Mesendoderm (in vitro differentiated cells): ENCODE results near the gene EGFR.

Experiments used
- DNase-seq: peaks from one replicate; pipeline ENCODE4 v3.0.0; 2013
- H2AK5ac ChIP-seq: 2 replicates; pipeline ENCODE4 v1.6.1; 2013; ENCODE audit warnings: low read length, inconsistent platforms
- H2BK120ac ChIP-seq: 2 replicates; pipeline ENCODE4 v1.6.1; 2013; ENCODE audit warnings: low read depth, mild to moderate bottlenecking, low read length, moderate library complexity, mixed read lengths
- H2BK15ac ChIP-seq: replicated peaks from 2 replicates; pipeline ENCODE4 v1.6.1; 2013; ENCODE audit warnings: low read depth, mild to moderate bottlenecking, moderate library complexity
- H2BK5ac ChIP-seq: 2 replicates; pipeline ENCODE4 v1.6.1; 2013; ENCODE audit warnings: low read length, inconsistent platforms
- H3K18ac ChIP-seq: 2 replicates; pipeline ENCODE4 v1.6.1; 2013; ENCODE audit warnings: mild to moderate bottlenecking, low read length, mixed read lengths
- H3K23ac ChIP-seq: one replicate; pipeline ENCODE4 v1.6.1; 2013; ENCODE audit warnings: low read length
- H3K27ac ChIP-seq: 2 replicates; pipeline ENCODE4 v1.5.1; 2013; ENCODE audit warnings: low read depth, mild to moderate bottlenecking, inconsistent platforms, low read length, moderate library complexity
- H3K27me3 ChIP-seq: 2 replicates; pipeline ENCODE4 v1.6.1; 2013; ENCODE audit warnings: low read length, control low read depth, mild to moderate bottlenecking, inconsistent platforms; ENCODE audit not compliant: insufficient read depth, poor library complexity
- H3K36me3 ChIP-seq: 2 replicates; pipeline ENCODE4 v1.6.1; 2013; ENCODE audit warnings: low read length, inconsistent platforms; ENCODE audit not compliant: control insufficient read depth, insufficient read depth
- H3K4ac ChIP-seq: one replicate; pipeline ENCODE4 v1.6.1; 2013; ENCODE audit warnings: low read depth, mild to moderate bottlenecking, low read length, moderate library complexity
- H3K4me1 ChIP-seq: 2 replicates; pipeline ENCODE4 v1.6.1; 2013; ENCODE audit warnings: low read depth, low read length, inconsistent platforms; ENCODE audit not compliant: control insufficient read depth
- H3K4me2 ChIP-seq: 2 replicates; pipeline ENCODE4 v1.6.1; 2013; ENCODE audit warnings: low read length
- H3K4me3 ChIP-seq: 2 replicates; pipeline ENCODE4 v1.5.1; 2013; ENCODE audit warnings: mild to moderate bottlenecking, low read length
- H3K56ac ChIP-seq: one replicate; pipeline ENCODE4 v1.6.1; 2013; ENCODE audit warnings: low read length
- H3K79me1 ChIP-seq: 2 replicates; pipeline ENCODE4 v1.6.1; 2013; ENCODE audit warnings: low read length, inconsistent platforms
- H3K79me2 ChIP-seq: 2 replicates; pipeline ENCODE4 v1.6.1; 2013; ENCODE audit warnings: mild to moderate bottlenecking, low read length; ENCODE audit not compliant: control insufficient read depth, insufficient read depth
- H3K9ac ChIP-seq: 2 replicates; pipeline ENCODE4 v1.6.1; 2013; ENCODE audit warnings: low read length, inconsistent platforms
- H4K5ac ChIP-seq: one replicate; pipeline ENCODE4 v1.6.1; 2013; ENCODE audit warnings: low read length
- H4K8ac ChIP-seq: one replicate; pipeline ENCODE4 v1.6.1; 2013; ENCODE audit warnings: low read depth, mild to moderate bottlenecking, control low read depth, low read length, moderate library complexity
- WGBS: extraction: QIAGEN DNeasy Blood & Tissue Kit; methylation state at CpG from one replicate; pipeline ENCODE4 v1.1.7; 2013; ENCODE audit warnings: low lambda C conversion rate, missing lambda C conversion rate; ENCODE audit not compliant: insufficient coverage; ENCODE audit errors: extremely low coverage; 5-methylcytosine and 5-hydroxymethylcytosine counted together

EGFR gene

GRCh38 chr7:55046582-55047342 lies 27.9 kb downstream of the EGFR start:
- H2BK5ac ChIP-seq: no peak overlapping the region
- no peak overlapping the region for H3K27ac ChIP-seq
- no peak overlapping the region for H3K4ac ChIP-seq
- H3K79me2 ChIP-seq: no peaks in the 10 kb centered on the region
- no peak overlapping the region for H4K8ac ChIP-seq
- no peak overlapping the region for H3K23ac ChIP-seq
- no peaks in the 10 kb centered on the region for H3K27me3 ChIP-seq
- no peak for DNase-seq
- no peak overlapping the region for H3K56ac ChIP-seq
- no peak overlapping the region for H2BK120ac ChIP-seq
- no peak overlapping the region for H4K5ac ChIP-seq
- H3K9ac ChIP-seq: no peak overlapping the region
- no peak overlapping the region for H3K18ac ChIP-seq
- no peak overlapping the region for H2BK15ac ChIP-seq
- H3K4me3 ChIP-seq: no peak overlapping the region
- H3K4me1 ChIP-seq: no peaks in the 10 kb centered on the region
- WGBS: no CpG with 5 or more reads among the region's 7 CpGs
- no peak overlapping the region for H3K4me2 ChIP-seq
- H2AK5ac ChIP-seq: no peak overlapping the region
- H3K79me1 ChIP-seq: no peaks in the 10 kb centered on the region
- H3K36me3 ChIP-seq: no peaks in the 10 kb centered on the region

DNA sequence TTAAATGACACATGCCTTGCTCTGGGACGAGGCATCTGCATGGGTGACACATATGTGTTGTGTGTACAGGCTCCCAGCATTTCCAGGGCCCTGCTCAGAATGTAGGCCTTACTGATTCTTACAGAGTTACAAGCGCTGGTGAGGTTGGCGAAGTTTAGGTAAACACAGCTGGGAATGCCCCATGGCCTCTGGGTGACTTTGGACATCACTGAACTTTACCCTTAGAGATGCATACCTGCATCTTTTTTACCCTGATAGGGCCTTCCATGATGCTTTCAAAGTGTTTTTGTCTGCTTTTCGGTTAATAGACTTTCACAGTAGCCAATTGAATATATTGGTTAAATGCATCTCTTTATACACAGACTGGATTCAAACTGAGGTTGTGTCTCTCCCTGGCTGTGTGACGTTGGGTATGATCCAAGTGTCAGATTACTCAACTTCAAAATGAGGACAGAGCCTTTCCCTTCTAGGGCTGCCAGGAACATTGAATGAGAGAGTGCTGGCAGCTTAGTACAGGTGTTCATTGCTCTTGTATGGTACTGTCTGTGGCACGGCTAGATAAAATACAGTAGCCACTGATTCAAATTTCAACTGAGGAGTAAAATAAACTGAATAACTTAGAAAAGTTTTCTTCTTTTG lies 29.5 kb downstream of the EGFR start:
- Histone ChIP-seq H3K79me2 (no peaks in the 10 kb centered on the region), H3K4me3 (no peak overlapping the region), H3K79me1 (no peaks in the 10 kb centered on the region), H3K27ac (no peak overlapping the region), H2BK15ac (no peak overlapping the region), H4K5ac (no peak overlapping the region), H3K4me1 (no peaks in the 10 kb centered on the region), H3K36me3 (no peaks in the 10 kb centered on the region), H4K8ac (no peak overlapping the region), H3K4me2 (no peak overlapping the region), H2BK5ac (no peak overlapping the region), H3K18ac (no peak overlapping the region), H3K27me3 (no peaks in the 10 kb centered on the region), H2BK120ac (no peak overlapping the region), H3K9ac (no peak overlapping the region), H3K56ac (no peak overlapping the region), H3K23ac (no peak overlapping the region), H3K4ac (no peak overlapping the region), H2AK5ac (no peak overlapping the region)
- DNase-seq: no peak
- WGBS: no CpG with 5 or more reads among the region's 6 CpGs

DNA sequence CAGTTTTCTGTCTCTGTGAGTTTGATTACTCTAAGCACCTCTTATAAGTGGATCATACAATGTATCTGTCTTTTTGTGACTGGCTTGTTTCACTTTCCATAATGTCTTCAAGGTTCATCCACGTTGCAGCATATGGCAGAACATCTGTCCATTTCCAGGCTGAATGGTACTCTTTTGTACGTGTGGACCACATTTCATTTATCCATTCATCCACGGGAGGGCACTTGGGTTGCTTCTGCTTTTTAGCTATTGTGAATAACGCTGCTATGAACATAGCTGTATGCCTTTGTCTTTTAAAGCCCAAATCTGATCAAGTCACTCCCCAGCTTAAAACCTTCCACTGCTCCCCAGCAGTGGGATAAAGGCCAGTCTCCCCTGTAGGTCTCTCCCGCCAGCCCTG lies 31.5 kb downstream of the EGFR start:
- Histone ChIP-seq H3K79me2 (no peaks in the 10 kb centered on the region), H3K4me1 (no peaks in the 10 kb centered on the region), H3K4ac (no peak overlapping the region), H2AK5ac (no peak overlapping the region), H2BK5ac (no peak overlapping the region), H3K23ac (no peak overlapping the region), H3K4me3 (no peak overlapping the region), H3K4me2 (no peak overlapping the region), H3K56ac (no peak overlapping the region), H3K36me3 (no peaks in the 10 kb centered on the region), H3K9ac (no peak overlapping the region), H2BK120ac (no peak overlapping the region), H3K79me1 (no peaks in the 10 kb centered on the region), H3K18ac (no peak overlapping the region), H4K5ac (no peak overlapping the region), H3K27me3 (no peaks in the 10 kb centered on the region), H3K27ac (no peak overlapping the region), H2BK15ac (no peak overlapping the region), H4K8ac (no peak overlapping the region)
- no CpG with 5 or more reads among the region's 5 CpGs for WGBS
- no peak for DNase-seq

- no peak overlapping the region for H3K18ac ChIP-seq
- no peak overlapping the region for H3K9ac ChIP-seq
- no peak overlapping the region for H3K4ac ChIP-seq
- no peak overlapping the region for H3K4me2 ChIP-seq
- no peak overlapping the region for H3K23ac ChIP-seq
- no peaks in the 10 kb centered on the region for H3K4me1 ChIP-seq
- H3K27me3 ChIP-seq: no peaks in the 10 kb centered on the region
- H3K56ac ChIP-seq: no peak overlapping the region
- no peak overlapping the region for H4K8ac ChIP-seq
- H3K4me3 ChIP-seq: no peak overlapping the region
- H4K5ac ChIP-seq: no peak overlapping the region
- whole genome bisulfite sequencing: no CpG with 5 or more reads among the region's 2 CpGs
- H3K27ac ChIP-seq: no peak overlapping the region
- no peaks in the 10 kb centered on the region for H3K36me3 ChIP-seq
- no peak overlapping the region for H2BK5ac ChIP-seq
- H3K79me1 ChIP-seq: no peaks in the 10 kb centered on the region
- no peak overlapping the region for H2AK5ac ChIP-seq
- H2BK120ac ChIP-seq: no peak overlapping the region
- no peak for DNase-seq
- no peak overlapping the region for H2BK15ac ChIP-seq
- H3K79me2 ChIP-seq: no peaks in the 10 kb centered on the region
These were observed 33.3 kb downstream of the EGFR start for GRCh38 chr7:55052081-55052480.

DNA sequence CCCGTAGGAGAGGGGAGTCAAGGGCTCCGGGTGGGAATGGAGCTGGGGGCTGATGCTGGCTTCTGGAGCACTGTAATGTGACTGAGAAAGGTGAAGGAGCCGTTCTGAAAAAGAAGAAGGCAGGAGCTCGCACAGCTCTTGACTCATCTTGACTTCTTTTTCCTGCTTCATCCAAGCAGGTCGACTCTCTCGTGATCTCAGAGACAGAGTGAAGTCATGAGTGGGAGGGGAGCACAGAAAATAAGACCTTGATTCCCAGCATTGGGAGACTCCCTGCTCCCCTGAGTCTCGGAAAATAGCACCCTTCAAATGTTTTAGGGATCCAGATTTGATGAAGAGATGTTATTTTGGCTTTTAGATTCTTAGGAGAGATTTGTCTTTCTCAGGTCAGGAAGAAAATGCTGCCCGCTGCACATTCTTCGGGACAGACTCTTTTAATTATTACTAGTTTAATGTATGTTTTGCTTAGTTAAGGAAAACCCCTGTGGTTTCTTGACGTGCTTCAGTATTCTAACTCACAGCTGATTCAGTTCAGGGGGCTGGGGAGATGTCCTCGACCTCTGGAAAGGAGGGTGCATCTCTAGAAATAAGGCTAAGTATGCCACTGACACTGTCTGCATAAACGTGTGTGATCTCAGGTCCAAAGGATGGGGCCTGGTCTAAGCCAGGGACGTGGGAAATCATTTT lies 34.1 kb downstream of the EGFR start:
- Histone ChIP-seq H3K79me1 (no peaks in the 10 kb centered on the region), H2AK5ac (no peak overlapping the region), H3K27ac (no peak overlapping the region), H3K4ac (no peak overlapping the region), H2BK120ac (no peak overlapping the region), H2BK15ac (no peak overlapping the region), H3K27me3 (no peaks in the 10 kb centered on the region), H3K4me2 (no peak overlapping the region), H3K18ac (no peak overlapping the region), H4K5ac (no peak overlapping the region), H3K79me2 (no peaks in the 10 kb centered on the region), H3K4me1 (no peaks in the 10 kb centered on the region), H4K8ac (no peak overlapping the region), H3K23ac (no peak overlapping the region), H3K36me3 (no peaks in the 10 kb centered on the region), H3K9ac (no peak overlapping the region), H3K4me3 (no peak overlapping the region), H3K56ac (no peak overlapping the region), H2BK5ac (no peak overlapping the region)
- no CpG with 5 or more reads among the region's 13 CpGs for WGBS
- no peak for DNase-seq
